Measurements from ENCODE around the gene TRPM5.

DNA sequence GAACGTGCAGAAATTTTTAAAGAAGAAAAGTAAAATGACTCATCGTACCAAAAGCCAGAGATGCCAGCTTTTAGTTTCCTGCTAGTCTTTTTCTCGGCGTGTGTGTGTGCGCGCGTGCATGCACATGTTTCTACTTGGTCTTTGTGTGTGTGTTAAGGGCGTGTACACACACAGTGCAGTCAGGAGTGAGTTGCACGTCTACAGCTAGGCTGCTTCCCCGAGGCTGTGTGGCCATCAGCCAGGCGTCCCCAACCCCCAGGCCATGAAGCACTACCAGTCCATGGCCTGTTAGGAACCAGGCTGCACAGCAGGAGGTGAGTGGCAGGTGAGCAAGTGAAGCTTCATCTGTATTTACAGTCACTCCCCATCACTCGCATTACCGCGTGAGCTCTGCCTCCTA is 36.9 kb upstream of the TRPM5 start:
- TF ChIP-seq, protein P1, sequence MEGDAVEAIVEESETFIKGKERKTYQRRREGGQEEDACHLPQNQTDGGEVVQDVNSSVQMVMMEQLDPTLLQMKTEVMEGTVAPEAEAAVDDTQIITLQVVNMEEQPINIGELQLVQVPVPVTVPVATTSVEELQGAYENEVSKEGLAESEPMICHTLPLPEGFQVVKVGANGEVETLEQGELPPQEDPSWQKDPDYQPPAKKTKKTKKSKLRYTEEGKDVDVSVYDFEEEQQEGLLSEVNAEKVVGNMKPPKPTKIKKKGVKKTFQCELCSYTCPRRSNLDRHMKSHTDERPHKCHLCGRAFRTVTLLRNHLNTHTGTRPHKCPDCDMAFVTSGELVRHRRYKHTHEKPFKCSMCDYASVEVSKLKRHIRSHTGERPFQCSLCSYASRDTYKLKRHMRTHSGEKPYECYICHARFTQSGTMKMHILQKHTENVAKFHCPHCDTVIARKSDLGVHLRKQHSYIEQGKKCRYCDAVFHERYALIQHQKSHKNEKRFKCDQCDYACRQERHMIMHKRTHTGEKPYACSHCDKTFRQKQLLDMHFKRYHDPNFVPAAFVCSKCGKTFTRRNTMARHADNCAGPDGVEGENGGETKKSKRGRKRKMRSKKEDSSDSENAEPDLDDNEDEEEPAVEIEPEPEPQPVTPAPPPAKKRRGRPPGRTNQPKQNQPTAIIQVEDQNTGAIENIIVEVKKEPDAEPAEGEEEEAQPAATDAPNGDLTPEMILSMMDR (IDR thresholded peaks at IDR 0.05), result no peak
- no peak for TF ChIP-seq POLR2A (IDR thresholded peaks at IDR 0.05)
